RWPE1 (cell line): ENCODE measurements around the gene LNX1.

Experiments
- CTCF ChIA-PET: fragments of 350-600 bp; sonication (Branson Sonifier 250); formaldehyde crosslinking; extraction: SDS; loops from one replicate; lab custom pipeline; 2021; lab: Yijun Ruan, JAX
- POLR2A ChIA-PET: fragments of 400-600 bp; formaldehyde crosslinking; extraction: SDS; loops from one replicate; lab custom pipeline; 2020; ENCODE audit warnings: antibody characterized with exemption; ENCODE audit not compliant: low non-redundant PET; lab: Yijun Ruan, JAX
- DNase-seq: peaks from one replicate; pipeline ENCODE4 v3.0.0; 2012; ENCODE audit warnings: low spot score
- H3K27ac ChIP-seq: fragments of 450-650 bp; 2 replicates; pipeline ENCODE4 v1.5.1; 2017
- CTCF ChIP-seq: fragments of 450-650 bp; conservative IDR thresholded peaks from 2 replicates; pipeline ENCODE4 v1.5.1; 2017; ENCODE audit warnings: low read depth, mild to moderate bottlenecking

The LNX1 gene

DNA sequence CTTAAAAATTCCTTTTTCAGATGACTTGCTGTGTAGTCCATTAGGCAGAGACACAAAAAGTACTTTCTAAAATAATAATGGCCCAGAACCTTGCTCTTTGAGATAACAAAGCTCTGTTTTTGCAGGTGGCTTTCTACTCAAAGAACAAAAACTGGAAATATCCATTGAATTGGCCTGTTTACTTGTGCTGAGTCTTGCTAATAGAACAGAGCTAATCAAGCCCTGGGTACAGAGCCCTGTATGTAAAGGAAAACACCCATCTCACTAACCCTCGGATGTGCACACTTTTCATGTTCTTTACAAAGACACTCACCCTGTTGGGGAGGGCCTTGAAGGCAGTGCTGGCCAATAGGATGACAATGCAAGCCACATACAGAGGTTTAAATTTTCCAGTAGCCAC lies 27.0 kb upstream of the LNX1 start:
- no peak overlapping the region for H3K27ac ChIP-seq
- no peak for TF ChIP-seq CTCF
- no peak for DNase-seq
- POLR2A ChIA-PET: no interaction called here
- CTCF ChIA-PET: interaction anchor here (1.0 kb wide), 1 partner anchor 21 kb away, joined by 3 read pairs; no protein-coding TSS in a partner anchor

GRCh38 chr4:53617101-53617680 lies 25.9 kb upstream of the LNX1 start:
- H3K27ac ChIP-seq: no peak overlapping the region
- POLR2A ChIA-PET: no interaction called here
- TF ChIP-seq CTCF: no peak
- no peak for DNase-seq
- CTCF ChIA-PET: no interaction called here

DNA sequence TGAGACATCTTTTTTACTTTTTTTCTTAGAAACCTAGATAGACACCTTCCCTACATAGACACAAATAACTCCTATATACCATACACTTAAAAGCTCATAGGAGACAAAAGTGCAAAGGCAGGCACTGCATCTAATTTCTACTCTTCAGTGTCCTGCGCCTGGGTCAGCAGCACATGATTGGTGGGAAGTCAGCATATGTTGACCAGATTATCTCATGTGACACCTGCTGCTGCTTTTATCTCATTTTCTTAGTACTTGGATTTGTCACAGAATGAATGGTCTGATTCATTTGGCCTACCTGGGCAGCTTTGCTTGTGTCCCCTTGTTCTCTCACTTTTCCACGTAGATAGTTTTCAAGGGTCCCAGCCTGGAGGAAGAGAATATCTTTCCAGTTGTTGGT lies 24.9 kb upstream of the LNX1 start:
- H3K27ac ChIP-seq: no peak overlapping the region
- DNase-seq: no peak
- POLR2A ChIA-PET: no interaction called here
- CTCF ChIA-PET: interaction anchor here (0.6 to 0.7 kb wide), 2 partner anchors 23 to 91 kb away, joined by 3 to 9 read pairs; no protein-coding TSS in a partner anchor
- TF ChIP-seq CTCF: no peak

- ChIA-PET POLR2A (no interaction called here), CTCF (no interaction called here)
- no peak overlapping the region for H3K27ac ChIP-seq
- TF ChIP-seq CTCF: no peak
- no peak for DNase-seq
Measured at GRCh38 chr4:53614591-53614990, 23.3 kb upstream of the LNX1 start.

GRCh38 chr4:53613428-53613827 lies 22.1 kb upstream of the LNX1 start:
- CTCF ChIA-PET: no interaction called here
- no peak for TF ChIP-seq CTCF
- H3K27ac ChIP-seq: no peak overlapping the region
- POLR2A ChIA-PET: no interaction called here
- no peak for DNase-seq

DNA sequence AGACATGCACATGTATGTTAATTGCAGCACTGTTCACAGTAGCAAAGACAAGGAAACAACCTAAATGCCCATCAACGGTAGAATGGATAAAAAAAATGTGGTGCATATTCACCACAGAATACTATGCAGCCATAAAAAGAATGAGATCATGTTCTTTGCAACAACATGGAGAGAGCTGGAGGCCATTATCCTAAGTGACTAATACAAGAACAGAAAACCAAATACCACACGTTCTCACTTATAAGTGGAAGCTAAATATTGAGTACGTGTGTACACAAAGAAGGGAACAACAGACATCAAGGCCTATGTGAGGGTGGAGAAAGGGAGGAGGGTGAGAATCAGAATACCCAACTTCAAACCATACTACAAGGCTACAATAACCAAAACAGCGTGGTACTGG lies 17.4 kb upstream of the LNX1 start:
- no peak overlapping the region for H3K27ac ChIP-seq
- ChIA-PET POLR2A (no interaction called here), CTCF (no interaction called here)
- no peak for TF ChIP-seq CTCF
- DNase-seq: no peak

DNA sequence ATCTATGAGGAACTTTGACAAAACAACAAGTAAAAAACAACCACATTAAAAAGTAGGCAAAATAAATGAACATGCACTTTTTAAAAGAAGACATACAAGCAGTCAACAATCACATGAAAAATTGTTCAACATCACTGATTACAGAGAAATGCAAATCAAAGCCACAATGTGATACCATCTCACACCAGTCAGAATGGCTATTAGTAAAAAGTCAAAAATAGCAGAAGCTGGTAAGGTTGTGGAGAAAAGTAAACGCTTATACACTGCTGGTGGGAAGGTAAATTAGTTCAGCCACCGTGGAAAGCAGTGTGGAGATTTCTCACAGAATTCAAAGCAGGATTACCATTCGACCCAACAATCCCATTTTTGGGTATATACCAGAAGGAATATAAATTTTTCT lies 17.0 kb upstream of the LNX1 start:
- no peak for TF ChIP-seq CTCF
- POLR2A ChIA-PET: no interaction called here
- H3K27ac ChIP-seq: no peak overlapping the region
- no peak for DNase-seq
- CTCF ChIA-PET: no interaction called here
